Glutamatergic neuron (in vitro differentiated cells): ENCODE results near the gene CD28. TPM values are rescaled to one million over a fixed set of nuclear protein-coding genes. Genes with fewer than 3 reads are reported as not detected.

Experiments
- DNase-seq: peaks from one replicate; pipeline ENCODE4 v3.0.0; 2022
- H3K27ac Mint-ChIP-seq: one replicate; pipeline ENCODE4 v1.8.0; 2020; ENCODE audit warnings: mild to moderate bottlenecking, mixed read lengths, inconsistent platforms; ENCODE audit not compliant: unreplicated experiment
- H3K27me3 Mint-ChIP-seq: one replicate; pipeline ENCODE4 v1.8.0; 2020; ENCODE audit warnings: mild to moderate bottlenecking, moderate library complexity, mixed read lengths, inconsistent platforms; ENCODE audit not compliant: unreplicated experiment
- H3K36me3 Mint-ChIP-seq: one replicate; pipeline ENCODE4 v1.8.0; 2020; ENCODE audit warnings: mild to moderate bottlenecking, mixed read lengths, inconsistent platforms; ENCODE audit not compliant: unreplicated experiment
- H3K4me1 Mint-ChIP-seq: one replicate; pipeline ENCODE4 v1.8.0; 2020; ENCODE audit warnings: mild to moderate bottlenecking, low read depth, mixed read lengths, inconsistent platforms; ENCODE audit not compliant: unreplicated experiment
- H3K4me3 Mint-ChIP-seq: one replicate; pipeline ENCODE4 v1.8.0; 2020; ENCODE audit warnings: mild to moderate bottlenecking, mixed read lengths, inconsistent platforms; ENCODE audit not compliant: unreplicated experiment
- H3K9me3 Mint-ChIP-seq: one replicate; pipeline ENCODE4 v1.8.0; 2020; ENCODE audit warnings: mild to moderate bottlenecking, moderate library complexity, mixed read lengths, inconsistent platforms; ENCODE audit not compliant: unreplicated experiment
- CTCF ChIP-seq: fragments of 200-600 bp; sonication (generic); IDR thresholded peaks from one replicate; pipeline ENCODE4 v1.5.0; 2021; ENCODE audit not compliant: partially characterized antibody, unreplicated experiment
- total RNA-seq: library from RNA; stranded (reverse); fragmentation: NEBNext Ultra II Directional; extraction: Animal tissue kit (Norgen Biotek cat#: 25700); gene quantifications from one replicate; pipeline ENCODE4 v1.2.1, GENCODE V29; 2021; ENCODE audit not compliant: unreplicated experiment

Gene CD28
- total RNA-seq, 1 donor from 2014 or later, result not detected

- no peaks in the 10 kb centered on the region for H3K27me3 Mint-ChIP-seq
- no peak for DNase-seq
- peaks cover 2% of the 10 kb centered on the region for H3K9me3 Mint-ChIP-seq
- no peaks in the 10 kb centered on the region for H3K36me3 Mint-ChIP-seq
- no peak for TF ChIP-seq CTCF
- H3K4me1 Mint-ChIP-seq, result no peaks in the 10 kb centered on the region
- H3K27ac Mint-ChIP-seq, result no peak overlapping the region
- H3K4me3 Mint-ChIP-seq, result no peak overlapping the region
These were observed 34.4 kb downstream of the CD28 start for GRCh38 chr2:203740871-203741281.

- no peak for DNase-seq
- H3K4me3 Mint-ChIP-seq, result no peak overlapping the region
- H3K4me1 Mint-ChIP-seq, result no peaks in the 10 kb centered on the region
- H3K27me3 Mint-ChIP-seq, result no peaks in the 10 kb centered on the region
- no peaks in the 10 kb centered on the region for H3K36me3 Mint-ChIP-seq
- H3K9me3 Mint-ChIP-seq, result no peaks in the 10 kb centered on the region
- no peak for TF ChIP-seq CTCF
- H3K27ac Mint-ChIP-seq, result no peak overlapping the region
These were observed 35.1 kb downstream of the CD28 start for GRCh38 chr2:203741566-203741965.

- Mint-ChIP-seq H3K27ac (no peak overlapping the region), H3K27me3 (no peaks in the 10 kb centered on the region), H3K9me3 (no peaks in the 10 kb centered on the region), H3K4me3 (no peak overlapping the region), H3K4me1 (no peaks in the 10 kb centered on the region), H3K36me3 (no peaks in the 10 kb centered on the region)
- no peak for TF ChIP-seq CTCF
- no peak for DNase-seq
These were observed 37.1 kb downstream of the CD28 start for GRCh38 chr2:203743441-203743981.

- Mint-ChIP-seq H3K27ac (no peak overlapping the region), H3K9me3 (no peaks in the 10 kb centered on the region), H3K36me3 (no peaks in the 10 kb centered on the region), H3K27me3 (no peaks in the 10 kb centered on the region), H3K4me1 (no peaks in the 10 kb centered on the region), H3K4me3 (no peak overlapping the region)
- no peak for DNase-seq
- no peak for TF ChIP-seq CTCF
These were observed 37.7 kb downstream of the CD28 start for GRCh38 chr2:203744091-203744490.

- H3K4me3 Mint-ChIP-seq, result no peak overlapping the region
- DNase-seq, result no peak
- no peak for TF ChIP-seq CTCF
- no peaks in the 10 kb centered on the region for H3K27me3 Mint-ChIP-seq
- no peaks in the 10 kb centered on the region for H3K36me3 Mint-ChIP-seq
- no peak overlapping the region for H3K27ac Mint-ChIP-seq
- H3K9me3 Mint-ChIP-seq, result no peaks in the 10 kb centered on the region
- no peaks in the 10 kb centered on the region for H3K4me1 Mint-ChIP-seq
These were observed 38.8 kb downstream of the CD28 start for GRCh38 chr2:203745267-203745666.
